GF-D8 (cell line): ENCODE measurements around the gene DEFB124.
"Not testable (repeated sequence)": the region's sequence is repeated elsewhere in the genome, so short reads cannot be mapped to it uniquely, and the experiment has no call there.

ENCODE experiments used
- DNase-seq: peaks from one replicate; lab custom pipeline; 2025; lab: John Stamatoyannopoulos, UW

The DEFB124 gene, protein sequence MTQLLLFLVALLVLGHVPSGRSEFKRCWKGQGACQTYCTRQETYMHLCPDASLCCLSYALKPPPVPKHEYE

DNA sequence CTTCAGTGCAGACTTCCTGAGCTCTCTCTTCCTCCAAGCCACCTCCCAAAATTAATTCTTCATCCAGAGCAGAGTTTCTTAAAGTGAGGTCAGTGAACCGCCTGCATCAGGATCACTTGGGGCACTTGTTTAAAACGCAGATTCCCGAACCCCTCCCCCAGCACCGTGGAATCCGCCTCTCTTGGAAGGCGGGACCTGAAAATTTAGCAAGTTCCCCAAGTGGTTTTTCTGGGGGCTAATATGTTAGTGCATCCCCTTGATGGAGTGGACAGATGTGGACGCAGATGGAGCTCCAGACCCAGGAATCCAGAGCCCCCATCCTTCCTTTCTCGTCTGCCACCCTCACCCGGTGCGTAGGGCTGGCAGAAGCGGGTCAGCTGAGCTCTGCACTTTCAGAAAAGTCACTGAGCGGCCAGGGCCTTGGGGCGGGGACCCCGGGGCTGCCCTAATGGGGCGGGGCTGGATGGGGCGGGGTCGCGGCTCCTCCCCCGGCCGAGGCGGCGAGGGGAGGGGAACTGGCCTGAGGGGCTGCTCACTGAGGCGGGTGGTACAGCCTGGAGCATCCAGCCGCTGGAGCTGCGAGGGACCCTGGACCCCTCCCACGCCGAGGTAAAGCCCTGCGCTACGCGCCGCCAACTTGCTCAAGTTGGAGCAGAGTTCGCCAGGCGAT lies at the start of gene DEFB124, which contains the start of gene REM1:
DEFB124 (minus strand) TSS at position 370 of the 670 bp plus-strand sequence. CDS start 2,114 bp downstream, outside the sequence.
REM1 (plus strand) TSS at position 531 of the 670 bp plus-strand sequence. CDS start 1,158 bp downstream, outside the sequence.
- DNase-seq = no peak

DNA sequence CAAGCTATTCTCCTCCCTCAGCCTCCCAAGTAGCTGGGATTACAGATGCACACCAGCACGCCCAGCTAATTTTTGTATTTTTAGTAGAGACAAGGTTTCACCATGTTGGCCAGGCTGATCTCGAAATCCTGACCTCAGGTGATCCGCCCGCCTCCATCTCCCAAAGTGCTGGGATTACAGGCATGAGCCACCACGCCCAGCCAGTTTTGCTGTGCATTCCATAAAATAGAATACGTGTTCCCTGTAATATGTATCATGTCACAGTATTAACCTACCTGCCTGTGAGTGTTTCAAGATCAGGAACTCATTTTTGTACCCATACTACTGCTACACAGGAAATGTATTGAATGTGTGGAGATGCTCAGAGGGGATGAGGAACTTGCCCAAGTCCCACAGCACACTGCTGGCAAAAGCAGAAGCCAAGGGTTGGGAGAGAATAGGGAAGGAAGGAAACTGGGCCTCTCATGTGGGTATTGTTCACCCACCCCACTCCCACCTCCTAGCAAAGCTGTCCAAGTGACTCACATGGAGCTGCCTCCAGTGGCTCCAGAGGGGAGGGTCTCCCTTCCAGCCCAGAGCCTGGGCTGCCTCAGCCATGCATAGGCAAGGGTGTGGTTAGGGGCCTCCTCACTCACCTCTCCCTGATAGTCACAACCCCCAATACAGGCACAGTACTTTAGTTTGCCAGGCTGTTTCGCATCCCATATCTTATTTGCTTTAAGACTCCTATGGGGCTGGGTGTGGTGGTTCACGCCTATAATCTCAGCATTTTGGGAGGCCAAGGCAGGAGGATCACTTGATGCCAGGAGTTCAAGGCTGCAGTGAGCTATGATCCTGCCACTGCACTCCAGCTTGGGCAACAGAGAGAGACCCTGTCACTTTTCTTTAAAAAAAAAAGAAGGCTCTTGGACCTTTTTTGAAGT lies 48.7 kb upstream of the DEFB124 start:
- peak; percentile 90 for DNase-seq

DNA sequence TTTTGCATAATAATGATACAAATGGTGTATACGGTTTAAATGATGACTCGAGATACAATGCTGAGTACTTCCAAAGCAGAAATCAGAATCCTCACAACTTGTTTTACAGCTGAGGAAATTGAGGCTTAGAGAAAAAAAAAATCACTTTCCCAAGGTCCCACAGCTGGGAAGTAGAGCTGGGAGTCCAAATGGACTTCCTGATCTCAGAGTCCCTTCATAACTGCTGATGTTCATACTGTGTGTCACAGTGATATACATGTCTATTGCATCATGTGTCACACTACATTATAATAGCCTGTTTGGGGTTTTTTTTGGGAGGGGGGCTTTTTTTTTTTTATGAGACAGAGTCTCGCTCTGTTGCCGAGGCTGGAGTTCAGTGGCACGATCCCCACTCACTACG lies 47.8 kb upstream of the DEFB124 start:
- no peak for DNase-seq

DNA sequence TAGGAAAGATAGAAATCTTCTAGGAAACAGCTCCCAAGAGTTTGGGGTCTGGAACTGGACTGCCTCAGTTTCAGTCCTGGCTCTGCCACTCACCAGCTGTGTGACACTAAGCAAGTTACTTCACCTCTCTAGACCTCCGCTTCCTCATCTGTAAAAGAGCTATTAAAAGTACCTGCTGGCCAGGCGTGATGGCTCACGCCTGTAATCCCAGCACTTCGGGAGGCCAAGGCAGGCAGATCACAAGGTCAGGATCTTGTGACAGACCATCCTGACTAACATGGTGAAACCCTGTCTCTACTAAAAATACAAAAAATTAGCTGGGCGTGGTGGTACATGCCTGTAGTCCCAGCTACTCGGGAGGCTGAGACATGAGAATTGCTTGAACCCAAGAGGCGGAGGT lies 46.3 kb upstream of the DEFB124 start:
- DNase-seq = not testable (repeated sequence)

DNA sequence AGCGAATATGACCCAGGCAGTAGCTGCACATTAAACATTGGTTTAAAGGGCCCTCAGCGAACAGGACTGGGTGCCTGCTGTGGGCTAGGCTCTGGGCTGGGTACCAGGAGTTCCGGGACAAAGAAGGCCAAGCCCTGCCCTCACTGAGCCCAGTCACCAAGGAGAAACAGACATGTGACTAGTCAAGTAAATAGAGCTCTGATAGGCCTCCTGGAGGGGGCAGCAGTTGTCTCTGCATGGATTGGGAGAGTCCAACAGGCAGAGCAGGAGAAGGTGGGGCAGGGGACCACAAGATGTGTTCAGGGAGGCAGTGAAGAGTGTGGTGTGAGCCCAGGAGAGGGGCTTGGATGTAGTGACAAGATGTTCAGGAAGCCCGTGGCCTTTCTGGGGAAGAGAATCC lies 42.4 kb upstream of the DEFB124 start:
- no peak for DNase-seq

DNA sequence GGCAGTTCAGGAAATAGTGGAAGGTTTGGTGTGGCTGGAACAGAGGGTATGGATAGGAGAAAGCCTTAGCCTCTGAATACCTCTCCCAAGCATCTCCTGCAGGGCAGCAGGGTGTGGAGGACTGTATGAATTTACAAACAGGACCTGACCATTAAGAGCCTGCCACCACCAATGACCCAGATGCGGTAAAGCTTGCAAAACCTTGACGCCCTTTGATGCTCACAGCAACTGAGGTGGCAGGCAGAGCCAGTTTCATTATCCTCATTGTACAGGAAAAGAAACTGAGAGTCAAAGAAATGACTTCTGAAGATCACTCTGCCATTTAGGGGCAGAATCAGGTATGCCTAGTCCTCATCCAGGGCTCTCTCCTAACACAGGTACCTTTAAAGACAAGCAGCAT lies 41.7 kb upstream of the DEFB124 start:
- DNase-seq = no peak

DNA sequence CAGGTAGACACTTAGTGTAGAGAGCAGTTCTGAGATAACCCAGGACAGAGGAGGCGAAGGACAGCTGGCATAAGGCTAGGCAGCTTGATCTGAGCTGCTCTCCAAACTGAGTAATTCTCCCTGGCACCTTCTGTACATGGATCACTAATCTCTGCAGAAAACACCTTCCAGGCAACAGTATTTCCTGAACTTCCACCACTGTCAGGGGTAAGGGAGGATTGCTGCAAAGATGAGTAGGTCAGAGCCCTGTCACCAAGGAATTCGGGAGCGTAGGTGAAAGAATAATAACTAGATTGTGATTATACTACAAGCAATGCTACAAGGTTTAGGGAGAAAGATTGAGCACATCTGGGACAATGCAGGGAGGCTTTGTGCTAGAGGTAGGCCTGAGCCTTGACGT lies 41.2 kb upstream of the DEFB124 start:
- DNase-seq = no peak

DNA sequence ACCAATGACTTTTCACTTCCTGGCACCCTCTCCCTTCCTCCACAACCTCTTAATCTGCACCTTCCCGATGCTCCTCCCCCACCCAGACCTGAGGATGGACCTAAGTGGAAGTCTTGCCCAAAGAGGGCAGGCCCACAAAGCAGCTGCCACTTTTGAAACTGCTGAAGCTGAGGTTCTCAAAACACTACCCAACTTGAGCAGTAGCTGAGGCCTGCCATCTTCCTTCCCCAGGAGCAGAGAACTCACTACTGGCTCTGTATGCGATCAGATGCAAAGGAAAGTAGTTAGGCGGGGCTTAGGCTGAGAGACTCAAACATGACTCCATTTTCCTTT lies 40.8 kb upstream of the DEFB124 start:
- DNase-seq = peak; percentile 36

DNA sequence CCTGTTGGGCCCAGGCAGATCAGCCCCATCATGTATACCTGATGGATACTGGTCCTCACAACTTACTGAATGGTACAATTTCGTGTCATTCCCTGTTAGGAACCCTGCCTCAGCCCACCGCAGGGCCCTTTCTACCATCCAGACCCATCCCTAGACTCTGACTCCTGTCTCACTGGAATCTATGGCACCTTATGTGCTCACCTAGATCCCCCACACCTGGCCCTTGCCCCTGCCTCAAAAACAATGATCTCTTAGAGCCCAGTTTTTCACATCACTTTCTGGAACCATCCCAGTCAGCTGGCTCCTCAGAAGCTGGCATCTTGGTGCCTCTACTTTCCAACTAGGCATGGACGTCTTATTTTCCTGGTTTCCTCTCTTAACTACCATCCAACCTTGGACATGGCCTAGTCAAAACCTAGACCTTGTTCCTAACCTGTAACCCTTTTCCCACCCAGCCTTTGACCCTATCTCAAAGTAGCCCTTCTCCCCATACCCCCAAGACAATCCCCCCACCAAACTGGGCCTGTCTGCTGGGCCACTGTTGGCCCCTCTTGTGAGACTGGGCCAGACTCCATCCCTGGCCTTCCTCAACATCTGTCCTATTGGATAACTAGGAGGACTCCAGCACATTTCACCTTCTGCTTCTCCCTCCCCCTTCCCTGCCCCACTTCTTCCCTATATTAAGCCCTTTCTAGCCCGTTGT lies 40.3 kb upstream of the DEFB124 start:
- DNase-seq = no peak

DNA sequence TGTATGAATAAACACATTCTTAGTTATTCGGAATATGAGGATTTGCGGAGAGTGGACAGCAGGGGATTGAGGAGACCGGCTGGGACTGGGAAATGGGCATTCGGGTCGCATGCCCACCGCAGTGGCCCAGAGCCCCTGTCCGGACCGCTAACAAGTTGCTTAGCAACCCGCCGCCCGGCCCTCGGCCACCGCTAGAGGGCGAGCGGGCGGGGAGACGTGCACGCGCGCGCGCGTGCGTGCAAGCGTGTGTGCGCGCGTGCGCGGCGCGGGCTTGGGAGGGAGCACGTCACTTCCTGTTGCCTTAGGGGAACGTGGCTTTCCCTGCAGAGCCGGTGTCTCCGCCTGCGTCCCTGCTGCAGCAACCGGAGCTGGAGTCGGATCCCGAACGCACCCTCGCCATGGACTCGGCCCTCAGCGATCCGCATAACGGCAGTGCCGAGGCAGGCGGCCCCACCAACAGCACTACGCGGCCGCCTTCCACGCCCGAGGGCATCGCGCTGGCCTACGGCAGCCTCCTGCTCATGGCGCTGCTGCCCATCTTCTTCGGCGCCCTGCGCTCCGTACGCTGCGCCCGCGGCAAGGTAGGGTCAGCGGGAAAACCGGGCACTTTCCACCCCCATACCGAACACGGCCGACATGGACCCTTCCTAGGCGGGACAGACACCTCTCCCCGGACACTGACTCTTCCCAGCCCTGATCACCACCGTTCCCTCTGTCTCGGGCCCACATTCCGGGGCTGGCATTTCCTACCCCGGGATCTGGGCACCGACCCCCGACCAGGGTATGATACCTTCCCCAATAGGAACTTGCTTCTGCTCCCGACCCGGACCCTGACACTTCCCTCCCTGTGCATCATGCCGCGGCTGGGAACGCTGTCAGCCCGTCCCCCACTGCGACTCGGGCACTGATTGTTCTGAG lies 39.5 kb upstream of the DEFB124 start, which contains the start of gene HM13:
HM13 (plus strand) TSS at position 289 of the 918 bp plus-strand sequence; CDS start at position 399, 110 bp downstream.
- peak; percentile 67 for DNase-seq

DNA sequence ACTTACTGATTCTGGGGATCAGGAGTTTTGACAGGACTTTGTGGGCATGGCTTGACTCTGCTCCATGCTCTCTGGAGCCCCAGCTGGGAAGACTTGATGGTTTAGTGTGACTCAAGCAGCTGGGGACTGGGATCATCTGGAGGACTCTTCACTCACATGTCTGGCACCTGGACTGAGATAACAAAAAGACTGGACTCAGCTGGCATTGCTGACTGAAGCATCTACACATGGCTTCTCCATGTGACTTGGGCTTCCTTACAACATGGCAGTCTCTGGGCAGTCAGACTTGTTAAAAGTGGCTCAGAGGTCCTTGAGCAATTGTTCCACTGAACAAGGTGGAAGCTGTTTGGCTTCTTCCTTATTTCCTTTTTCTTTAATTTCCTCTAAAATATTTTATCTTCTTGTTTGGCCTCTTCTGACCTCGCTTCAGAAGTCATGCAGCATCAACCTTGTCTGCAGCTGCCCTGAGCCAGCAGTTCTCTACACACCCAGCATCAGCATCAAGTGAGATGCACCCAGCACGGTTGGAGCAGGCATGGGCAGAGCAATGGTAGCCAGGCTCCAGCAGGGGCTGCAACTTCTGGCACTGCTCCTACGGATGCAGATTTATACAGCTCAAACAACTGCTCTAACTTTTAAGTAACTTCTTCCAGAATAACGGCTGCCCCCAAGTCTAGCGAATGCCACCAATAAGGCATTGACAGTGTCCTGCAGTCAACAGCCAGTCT lies 33.8 kb upstream of the DEFB124 start:
- no peak for DNase-seq

DNA sequence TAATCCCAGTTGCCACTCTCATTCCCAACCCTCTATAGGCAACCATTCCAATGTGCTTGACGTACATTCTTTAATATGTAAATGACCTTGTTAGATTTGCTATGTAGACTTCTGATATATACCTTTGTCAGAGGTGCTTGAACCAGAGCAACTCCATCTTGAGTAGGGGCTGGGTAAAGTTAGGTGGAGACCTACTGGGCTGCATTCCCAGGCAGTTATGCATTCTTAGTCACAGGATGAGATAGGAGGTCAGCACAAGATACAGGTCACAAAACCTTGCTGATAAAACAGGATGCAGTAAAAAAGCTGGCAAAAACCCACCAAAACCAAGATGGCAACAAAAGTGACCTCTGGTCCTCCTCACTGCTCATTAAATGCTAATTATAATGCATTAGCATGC lies 31.0 kb upstream of the DEFB124 start:
- DNase-seq = no peak

DNA sequence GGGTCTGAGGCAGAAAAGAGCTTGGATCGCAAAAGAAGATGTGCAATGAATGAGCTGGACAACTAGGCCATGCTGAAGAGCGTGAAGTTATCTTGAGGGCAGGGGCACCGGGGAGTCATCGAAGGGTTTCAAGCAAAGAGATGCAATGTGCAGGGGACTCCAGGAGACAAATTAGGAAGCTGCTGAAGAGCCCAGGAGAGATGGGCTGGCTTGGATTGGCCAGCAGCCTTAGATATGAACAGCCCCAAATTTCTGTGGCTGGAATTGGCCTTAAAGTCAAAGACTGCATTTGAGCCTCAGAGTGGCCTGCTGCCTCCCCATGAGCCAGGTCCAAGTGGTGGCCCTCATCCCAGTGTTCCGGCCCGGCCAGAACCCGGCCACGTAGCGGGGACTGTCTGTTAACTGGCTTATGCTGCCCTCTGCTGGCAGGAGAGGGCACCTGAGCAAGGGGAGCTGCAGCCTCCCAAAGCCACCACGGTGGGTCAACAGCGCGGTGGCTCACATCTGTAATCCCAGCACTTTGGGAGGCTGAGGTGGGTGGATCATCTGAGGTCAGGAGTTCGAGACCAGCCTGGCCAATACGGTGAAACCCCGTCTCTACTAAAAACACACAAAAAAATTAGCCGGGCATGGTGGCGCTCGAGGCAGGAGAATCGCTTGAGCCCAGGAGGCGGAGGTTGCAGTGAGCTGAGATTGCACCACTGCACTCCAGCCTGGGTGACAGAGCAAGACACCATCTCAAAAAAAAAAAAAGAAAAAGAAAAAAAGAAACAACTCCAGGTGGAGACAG lies 28.2 kb upstream of the DEFB124 start:
- not testable (repeated sequence) for DNase-seq

DNA sequence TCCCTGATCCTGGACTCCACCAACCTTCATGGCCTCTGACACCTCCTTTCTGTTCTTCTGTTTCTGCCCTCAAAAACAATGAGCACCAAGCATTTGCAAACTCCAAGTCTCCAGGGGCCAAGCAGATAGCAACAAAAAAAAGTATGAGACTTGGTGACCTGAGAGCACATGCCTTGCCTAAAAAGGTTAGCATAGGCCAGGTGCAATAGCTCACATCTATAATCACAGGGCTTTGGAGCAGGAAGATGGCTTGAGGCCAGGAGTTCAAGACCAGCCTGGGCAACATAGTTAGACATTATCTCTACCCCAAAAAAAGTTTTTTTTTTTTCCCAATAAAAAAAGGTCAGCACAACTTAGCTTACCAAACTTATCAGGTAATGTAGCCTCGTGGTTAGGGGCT lies 25.6 kb upstream of the DEFB124 start:
- no peak for DNase-seq

DNA sequence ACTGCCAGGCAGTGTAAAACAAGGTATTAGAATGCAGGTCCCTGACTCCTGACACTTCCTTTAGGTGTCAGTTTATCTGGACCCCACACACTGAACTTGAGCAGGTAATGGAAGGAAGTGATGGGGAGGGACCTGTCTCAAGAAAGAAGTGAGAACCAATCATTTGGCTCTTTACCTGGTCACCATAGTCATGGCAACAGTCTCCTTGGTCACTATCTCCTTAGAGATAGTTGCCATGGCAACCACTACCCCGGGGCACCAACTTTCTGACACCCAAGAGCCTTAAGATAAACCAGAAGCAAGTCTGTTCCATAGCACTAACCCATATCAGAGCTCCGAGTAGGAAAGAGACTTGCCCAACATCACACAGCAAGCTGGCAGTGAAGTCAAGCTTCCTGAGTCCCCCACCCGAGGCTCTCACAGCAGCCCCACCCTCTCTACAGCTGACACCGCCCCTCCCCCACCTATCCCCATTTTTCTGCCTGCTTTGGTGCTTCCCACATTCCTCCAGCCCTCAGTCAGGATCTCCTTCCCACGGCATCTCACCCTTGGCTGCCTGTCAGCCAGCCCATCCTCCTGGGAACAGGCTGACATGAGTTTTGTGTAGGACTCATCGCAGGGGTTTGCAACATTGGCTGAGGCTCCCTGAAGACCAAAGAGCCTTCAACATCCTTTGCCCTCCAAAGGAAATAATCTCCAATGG lies 23.1 kb upstream of the DEFB124 start:
- no peak for DNase-seq

DNA sequence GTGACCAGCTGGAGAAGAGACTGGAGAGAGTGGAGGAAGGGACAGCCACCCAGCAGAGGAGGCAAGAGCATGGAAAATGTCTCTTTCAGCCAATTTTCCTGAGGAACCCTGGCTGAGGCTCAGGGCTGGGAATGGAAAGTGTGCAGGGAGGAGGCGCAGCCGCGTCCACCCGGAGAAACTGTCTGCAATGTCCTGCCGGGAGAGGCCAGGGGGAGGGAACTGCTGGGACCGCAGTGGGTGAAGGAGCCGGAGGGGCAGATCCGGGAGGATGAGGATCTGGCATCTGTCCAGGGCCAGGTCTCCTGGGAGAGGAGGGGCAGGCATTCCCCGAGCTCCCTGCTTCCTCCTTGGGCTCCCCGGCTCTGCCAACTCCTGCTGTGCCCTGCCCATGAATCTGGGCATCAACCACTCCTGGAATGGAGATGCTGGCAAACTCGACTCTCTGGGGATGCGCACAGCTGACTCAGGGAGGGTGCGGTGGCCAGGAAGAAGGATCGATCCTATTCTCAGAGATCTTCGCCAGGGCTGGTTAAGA lies 21.9 kb upstream of the DEFB124 start:
- no peak for DNase-seq

DNA sequence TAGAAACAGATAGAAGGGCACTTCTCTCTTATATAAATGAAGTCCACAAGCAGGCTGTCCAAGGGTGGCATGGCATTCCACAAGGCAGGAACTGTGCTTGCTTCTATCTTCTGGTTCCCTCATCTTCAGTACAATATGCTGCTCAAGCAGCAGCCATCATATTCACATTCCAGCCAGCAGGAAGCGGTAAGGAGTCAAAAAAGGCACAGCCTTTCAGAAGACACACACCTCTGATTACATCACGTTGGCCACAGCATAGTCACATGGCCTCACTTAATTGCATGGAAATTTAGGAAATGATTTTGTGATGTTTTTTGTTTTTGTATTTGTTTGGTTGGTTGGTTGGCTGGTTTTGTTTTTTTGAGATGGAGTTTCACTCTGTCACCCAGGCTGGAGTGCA lies 19.2 kb upstream of the DEFB124 start:
- no peak for DNase-seq

DNA sequence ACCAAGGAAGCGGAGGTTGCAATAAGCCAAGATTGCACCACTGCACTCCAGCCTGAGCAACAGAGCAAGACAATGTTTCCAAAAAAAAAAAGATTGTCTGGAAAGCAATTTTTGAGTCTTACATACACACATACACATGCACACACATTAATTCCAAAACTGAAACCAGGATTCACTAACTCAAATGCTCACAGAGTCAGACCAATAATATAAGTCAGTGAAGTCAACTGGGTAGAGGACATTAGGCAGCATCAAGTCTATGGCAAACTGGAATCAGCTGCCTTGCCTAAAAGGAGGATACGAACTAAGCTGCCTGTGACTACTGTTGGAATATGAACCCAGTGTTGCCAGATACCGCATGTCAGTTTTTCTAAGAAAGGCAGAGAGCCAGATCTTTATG lies 15.8 kb upstream of the DEFB124 start:
- DNase-seq = no peak

DNA sequence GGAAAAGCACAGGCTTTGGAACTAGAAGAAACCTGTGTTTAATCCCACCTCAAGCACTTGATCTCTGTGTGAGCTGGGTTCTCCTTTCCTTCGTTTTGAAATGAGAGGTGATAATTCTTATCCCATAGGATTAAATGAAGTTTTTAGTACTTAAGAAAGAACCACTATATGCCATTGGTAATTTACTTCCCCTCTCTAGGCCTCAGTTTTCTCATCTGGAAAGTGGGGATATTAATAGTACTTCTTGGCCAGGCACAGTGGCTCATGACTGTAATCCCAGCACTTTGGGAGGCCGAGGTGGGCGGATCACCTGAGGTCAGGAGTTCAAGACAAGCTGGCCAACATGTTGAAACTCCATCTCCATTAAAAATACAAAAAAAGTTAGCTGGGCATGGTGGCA lies 14.2 kb upstream of the DEFB124 start:
- DNase-seq = no peak
